GM12865 (cell line): ENCODE measurements around the gene STEAP4.

Experiments used
- DNase-seq: peaks from one replicate; pipeline ENCODE4 v3.0.0; 2010; ENCODE audit warnings: low read depth
- H3K4me3 ChIP-seq: 2 replicates; pipeline ENCODE4 v1.5.1; 2011; ENCODE audit warnings: mild to moderate bottlenecking, low read depth, low read length, control low read depth
- TF ChIP-seq, protein P1 (sequence below): IDR thresholded peaks from 2 replicates; pipeline ENCODE4 v1.5.1; 2011; ENCODE audit warnings: low read length, control low read depth, low read depth, inconsistent platforms; ENCODE audit not compliant: insufficient read depth; ENCODE audit errors: missing control alignments

The STEAP4 gene

GRCh38 chr7:88317422-88317821, 10.7 kb upstream of the STEAP4 start:
- no peak for DNase-seq
- H3K4me3 ChIP-seq, result no peak overlapping the region
- TF ChIP-seq, protein P1, sequence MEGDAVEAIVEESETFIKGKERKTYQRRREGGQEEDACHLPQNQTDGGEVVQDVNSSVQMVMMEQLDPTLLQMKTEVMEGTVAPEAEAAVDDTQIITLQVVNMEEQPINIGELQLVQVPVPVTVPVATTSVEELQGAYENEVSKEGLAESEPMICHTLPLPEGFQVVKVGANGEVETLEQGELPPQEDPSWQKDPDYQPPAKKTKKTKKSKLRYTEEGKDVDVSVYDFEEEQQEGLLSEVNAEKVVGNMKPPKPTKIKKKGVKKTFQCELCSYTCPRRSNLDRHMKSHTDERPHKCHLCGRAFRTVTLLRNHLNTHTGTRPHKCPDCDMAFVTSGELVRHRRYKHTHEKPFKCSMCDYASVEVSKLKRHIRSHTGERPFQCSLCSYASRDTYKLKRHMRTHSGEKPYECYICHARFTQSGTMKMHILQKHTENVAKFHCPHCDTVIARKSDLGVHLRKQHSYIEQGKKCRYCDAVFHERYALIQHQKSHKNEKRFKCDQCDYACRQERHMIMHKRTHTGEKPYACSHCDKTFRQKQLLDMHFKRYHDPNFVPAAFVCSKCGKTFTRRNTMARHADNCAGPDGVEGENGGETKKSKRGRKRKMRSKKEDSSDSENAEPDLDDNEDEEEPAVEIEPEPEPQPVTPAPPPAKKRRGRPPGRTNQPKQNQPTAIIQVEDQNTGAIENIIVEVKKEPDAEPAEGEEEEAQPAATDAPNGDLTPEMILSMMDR, result no peak

DNA sequence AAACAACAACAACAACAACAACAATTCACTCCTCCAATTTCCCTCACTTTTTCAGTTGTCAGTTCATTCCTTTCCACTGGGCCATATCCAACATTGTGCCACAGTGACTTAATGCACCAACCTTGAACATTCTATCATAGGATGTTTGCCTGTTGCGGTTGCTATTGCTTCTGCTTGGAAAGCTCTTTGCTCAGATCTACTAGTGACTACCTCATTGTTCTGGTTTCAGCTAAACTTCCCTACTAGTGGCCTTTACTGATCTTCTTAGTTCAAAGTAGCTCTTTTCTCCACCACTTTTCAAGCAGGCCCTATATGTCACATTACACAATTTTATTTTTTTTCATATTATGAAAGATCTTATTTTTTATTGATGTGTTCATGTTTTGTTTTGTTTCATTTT, 9.8 kb upstream of the STEAP4 start:
- H3K4me3 ChIP-seq, result no peak overlapping the region
- no peak for DNase-seq
- TF ChIP-seq, protein P1, result no peak

DNA sequence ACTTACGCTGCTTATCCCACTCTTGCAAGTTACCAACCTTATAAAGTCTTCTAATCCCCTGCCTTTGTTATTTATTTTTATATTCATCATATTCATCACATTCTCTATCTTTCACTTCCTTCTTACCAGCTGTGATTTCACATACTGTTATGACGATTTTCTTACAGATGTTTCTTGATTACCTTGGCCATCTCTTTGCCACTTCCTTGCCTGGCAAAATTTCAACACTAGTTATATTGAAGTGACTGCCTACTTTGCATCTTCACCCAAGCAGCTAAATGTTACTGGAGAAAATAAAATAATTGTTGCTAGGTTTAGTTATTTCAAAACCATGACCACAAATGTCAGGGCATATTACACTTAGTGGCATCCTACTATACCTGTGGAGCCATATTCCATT, 8.8 kb upstream of the STEAP4 start:
- no peak for DNase-seq
- no peak overlapping the region for H3K4me3 ChIP-seq
- TF ChIP-seq, protein P1, result no peak

DNA sequence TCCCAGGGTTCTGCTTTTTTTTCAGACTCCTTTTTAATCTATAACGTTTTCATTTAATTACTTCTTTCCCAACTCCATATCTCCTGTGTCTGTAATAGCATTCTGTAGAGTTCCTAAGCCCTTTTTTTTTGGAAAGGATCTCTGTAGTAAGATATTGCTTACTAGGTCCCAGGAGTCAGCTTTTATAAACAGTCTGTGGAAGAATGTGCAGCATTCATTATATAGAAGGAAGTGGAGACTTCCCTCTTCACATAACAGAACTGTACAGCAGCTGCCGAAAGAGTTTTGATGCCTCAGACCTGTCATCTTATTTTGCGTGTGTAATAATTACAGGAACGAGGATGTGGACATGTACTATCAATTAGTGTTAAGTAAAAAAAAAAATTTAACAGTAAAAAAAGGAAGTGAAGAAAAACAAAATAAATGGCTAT, 7.4 kb upstream of the STEAP4 start:
- DNase-seq, result no peak
- TF ChIP-seq, protein P1, result no peak
- H3K4me3 ChIP-seq, result no peak overlapping the region

DNA sequence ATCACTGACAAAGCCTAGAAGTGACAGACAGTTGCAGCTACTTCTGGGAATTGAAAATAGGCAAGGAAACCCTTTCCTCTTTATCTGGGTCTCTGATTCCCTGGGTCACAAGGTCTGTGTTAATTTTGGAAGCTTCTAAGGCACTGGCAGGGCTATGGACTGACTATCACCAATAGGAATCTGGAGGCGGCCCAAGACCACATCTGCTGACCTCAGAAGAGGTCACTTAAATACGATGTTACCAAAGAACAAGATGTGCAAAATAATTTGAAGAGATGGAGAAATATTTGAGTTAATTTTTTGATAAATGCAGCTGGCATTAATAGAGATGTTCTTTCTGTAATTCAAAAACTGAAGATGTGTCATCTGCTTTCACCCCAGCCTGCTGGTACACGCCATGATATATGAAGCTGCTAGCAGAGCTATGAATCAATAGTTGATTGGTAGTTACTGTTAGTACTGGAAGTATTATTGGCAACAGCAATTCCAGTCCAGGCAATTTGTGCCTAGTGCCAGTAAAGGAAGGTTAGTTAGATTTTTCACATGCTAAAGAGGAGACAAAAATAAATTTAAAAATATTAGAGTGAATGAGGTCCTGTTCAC, 5.5 kb upstream of the STEAP4 start:
- no peak for DNase-seq
- H3K4me3 ChIP-seq, result no peak overlapping the region
- TF ChIP-seq, protein P1, result no peak

GRCh38 chr7:88311675-88312036, 5.0 kb upstream of the STEAP4 start:
- no peak overlapping the region for H3K4me3 ChIP-seq
- TF ChIP-seq, protein P1, result no peak
- DNase-seq, result no peak
